ENCODE data around the gene A4GNT.

GRCh38 chr3:138124706-138125355 lies 7.4 kb downstream of the A4GNT start:
- TF ChIP-seq CTCF (IDR thresholded peaks at IDR 0.05; ENCODE audit: low read depth, low read length, missing input control) (no peak), GABPA (IDR thresholded peaks at IDR 0.05 in 1 of 2, conservative IDR thresholded peaks at IDR 0.05 in 1 of 2) (no peak), MAX (IDR thresholded peaks at IDR 0.05) (no peak), JUND (IDR thresholded peaks at IDR 0.05) (no peak), ATF3 (IDR thresholded peaks at IDR 0.05) (no peak), RAD21 (IDR thresholded peaks at IDR 0.05) (no peak), FOXA2 (IDR thresholded peaks at IDR 0.05) (no peak), TAF1 (conservative IDR thresholded peaks at IDR 0.05) (no peak), FOXA1 (IDR thresholded peaks at IDR 0.05) (no peak), RXRA (IDR thresholded peaks at IDR 0.05) (no peak)
